HG03095 (cell line): ENCODE results near the gene LIN28A.
"Not testable (repeated sequence)": the region's sequence is repeated elsewhere in the genome, so short reads cannot be mapped to it uniquely, and the experiment has no call there.

Source experiments
- ATAC-seq: cut with Tn5 transposase; IDR thresholded peaks from one replicate; pipeline ENCODE4 v1.9.1; 2021; ENCODE audit warnings: moderate library complexity; ENCODE audit not compliant: unreplicated experiment

Gene LIN28A, protein sequence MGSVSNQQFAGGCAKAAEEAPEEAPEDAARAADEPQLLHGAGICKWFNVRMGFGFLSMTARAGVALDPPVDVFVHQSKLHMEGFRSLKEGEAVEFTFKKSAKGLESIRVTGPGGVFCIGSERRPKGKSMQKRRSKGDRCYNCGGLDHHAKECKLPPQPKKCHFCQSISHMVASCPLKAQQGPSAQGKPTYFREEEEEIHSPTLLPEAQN

DNA sequence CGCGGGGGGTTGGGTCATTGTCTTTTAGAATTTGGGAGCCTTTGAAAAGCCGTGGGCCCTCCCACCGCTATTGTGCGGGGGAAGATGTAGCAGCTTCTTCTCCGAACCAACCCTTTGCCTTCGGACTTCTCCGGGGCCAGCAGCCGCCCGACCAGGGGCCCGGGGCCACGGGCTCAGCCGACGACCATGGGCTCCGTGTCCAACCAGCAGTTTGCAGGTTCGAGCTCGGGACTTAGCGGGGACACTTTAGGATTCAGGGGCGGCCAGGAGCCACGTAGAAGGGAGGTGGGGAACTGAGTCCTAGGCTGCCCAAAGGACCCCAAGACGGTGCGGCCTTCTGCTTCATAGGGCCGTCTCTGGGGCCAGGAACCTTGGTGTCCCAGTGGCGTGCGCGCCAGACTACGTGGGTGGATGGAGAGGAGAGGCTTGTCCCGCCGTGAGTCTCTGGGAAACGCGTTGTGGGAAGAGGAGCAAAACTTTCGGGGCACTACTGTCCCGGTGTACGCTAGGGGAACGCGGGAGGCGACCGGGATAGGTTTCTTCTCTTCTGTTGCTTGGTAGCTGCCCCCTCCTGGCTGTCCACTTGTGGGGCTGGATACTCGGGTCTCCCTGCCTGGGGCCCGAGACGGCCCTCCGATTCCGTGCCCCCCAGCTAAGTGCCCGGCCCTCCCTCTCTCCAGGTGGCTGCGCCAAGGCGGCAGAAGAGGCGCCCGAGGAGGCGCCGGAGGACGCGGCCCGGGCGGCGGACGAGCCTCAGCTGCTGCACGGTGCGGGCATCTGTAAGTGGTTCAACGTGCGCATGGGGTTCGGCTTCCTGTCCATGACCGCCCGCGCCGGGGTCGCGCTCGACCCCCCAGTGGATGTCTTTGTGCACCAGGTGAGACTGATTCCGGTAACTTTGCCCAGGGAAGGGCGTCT lies at the start of gene LIN28A:
TSS of gene LIN28A (plus strand) at position 112 of the 918 bp plus-strand sequence. CDS start at position 187, 75 bp downstream.
- ATAC-seq, result no peak

DNA sequence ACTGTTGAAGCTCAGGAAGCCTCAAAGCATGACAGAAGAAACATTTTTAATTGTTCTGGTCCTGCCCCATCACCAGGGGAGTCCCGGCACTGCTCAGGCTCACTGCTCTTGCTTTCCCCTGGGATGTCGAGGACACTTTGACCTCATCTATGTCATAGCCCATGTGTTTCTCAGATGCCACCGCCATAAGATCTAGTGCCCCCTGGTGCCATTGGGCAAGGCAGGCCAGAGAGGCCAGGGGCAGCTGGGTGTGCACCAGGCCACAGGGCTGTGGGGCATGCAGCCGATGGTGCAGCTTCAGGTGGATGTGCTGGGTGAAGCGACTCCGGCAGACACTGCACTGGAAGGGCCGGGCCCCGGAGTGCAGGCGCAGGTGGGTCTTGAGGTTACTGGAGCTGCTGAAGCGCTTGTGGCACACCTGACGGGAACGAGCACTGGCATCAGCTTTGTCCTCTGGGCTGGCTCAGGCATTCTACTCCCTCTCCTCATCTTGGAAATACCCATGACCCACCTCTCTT lies 49.0 kb upstream of the LIN28A start:
- ATAC-seq, result no peak

DNA sequence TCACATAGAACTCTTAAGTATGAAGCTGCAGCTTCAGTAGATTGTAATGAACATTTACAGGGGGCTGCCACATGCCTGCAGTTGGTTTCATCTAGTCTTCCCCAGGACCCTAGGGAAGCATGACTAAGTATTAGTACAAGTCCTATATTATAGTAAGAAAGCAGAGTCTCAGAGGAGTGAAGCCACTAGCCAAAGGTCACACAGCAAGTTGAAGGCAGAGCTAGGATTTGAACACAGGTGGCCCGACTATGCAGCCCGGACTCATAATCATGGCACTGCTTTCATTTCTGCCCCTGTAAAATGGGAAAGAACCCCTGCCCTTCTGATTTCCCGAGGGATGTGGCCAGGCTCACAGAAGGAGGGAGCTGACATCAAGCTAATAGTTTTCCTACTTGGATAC lies 48.3 kb upstream of the LIN28A start:
- no peak for ATAC-seq

DNA sequence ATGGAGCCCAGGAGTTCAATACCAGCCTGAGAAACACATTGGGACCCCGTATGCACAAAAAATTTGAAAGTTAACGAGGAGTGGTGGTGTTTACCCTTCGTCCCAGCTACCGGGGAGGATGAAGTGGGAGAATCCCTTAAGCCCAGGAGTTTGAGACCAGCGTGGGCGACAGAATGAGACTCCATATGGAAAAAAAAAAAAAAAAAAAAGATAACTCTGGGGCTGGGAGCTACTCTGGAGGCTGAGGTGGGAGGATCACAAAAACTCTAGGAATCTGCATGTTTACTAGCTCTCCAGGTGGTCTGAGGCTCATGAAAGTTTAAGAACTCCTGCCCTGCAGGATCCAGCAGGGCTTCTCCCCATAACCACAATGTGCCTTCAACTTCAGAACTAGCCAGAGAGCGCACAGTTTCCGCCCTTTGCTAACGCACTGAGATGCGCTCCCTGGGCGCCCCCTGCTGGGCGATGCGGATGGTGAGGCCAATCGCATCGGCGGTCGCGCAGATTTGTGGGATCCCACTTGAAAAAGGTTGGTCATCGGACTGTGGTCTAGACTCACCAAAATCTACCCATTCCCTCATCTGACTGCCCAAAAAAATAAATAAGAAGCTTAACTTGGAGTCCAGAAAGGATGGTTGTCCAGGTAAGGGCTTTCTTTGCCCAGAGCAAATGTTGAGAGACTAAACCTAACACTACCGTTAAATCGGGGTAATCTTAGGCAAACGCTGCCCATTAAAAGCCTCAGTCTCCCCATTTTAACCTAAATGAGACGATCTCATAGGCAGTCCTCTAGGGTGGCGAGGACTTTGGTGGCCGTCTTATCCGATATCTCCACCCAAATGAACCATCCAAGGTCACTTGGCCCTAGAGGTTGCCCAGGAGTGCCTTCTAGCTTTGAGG lies 46.8 kb upstream of the LIN28A start:
- ATAC-seq, result no peak

DNA sequence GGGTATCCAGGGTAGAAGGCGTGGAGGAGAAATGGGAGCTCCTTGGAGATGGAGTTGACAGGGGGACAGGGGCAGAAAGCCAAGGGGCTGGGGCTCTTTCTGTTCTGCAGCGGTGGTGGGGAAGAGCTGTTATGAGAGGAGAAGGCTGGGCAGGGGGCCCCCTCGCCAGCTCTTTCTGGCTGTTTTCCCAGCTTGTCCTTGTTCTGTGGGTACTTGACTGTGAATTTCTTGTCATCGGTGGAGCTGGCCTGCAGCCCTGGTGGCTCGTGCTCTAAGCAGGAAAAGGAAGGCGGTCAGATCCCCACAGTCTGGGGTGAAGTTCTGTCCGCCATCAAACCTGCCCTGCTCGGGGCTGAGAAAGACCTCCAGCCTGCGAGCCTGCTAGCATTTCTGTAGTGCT lies 45.7 kb upstream of the LIN28A start:
- no peak for ATAC-seq

DNA sequence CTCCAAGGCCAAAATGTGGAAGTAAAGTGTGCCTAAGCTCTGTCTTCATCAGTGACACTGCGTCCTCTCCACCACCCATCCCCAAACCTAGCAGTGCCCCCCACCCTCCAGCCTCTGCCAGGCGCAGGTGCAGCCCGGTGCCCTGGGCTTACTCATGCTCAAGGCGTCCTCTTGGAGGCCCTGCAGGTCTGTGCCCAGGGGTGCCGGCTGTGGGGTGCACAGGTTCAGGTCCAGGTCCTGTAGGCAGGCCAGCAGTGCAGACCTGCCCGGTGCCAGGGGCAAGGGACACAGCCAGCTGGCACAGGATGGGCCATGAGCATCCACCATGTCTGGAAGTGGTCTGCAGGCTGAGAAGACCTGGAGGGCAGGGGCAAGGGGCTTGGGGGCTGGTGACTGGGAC lies 43.2 kb upstream of the LIN28A start:
- no peak for ATAC-seq

DNA sequence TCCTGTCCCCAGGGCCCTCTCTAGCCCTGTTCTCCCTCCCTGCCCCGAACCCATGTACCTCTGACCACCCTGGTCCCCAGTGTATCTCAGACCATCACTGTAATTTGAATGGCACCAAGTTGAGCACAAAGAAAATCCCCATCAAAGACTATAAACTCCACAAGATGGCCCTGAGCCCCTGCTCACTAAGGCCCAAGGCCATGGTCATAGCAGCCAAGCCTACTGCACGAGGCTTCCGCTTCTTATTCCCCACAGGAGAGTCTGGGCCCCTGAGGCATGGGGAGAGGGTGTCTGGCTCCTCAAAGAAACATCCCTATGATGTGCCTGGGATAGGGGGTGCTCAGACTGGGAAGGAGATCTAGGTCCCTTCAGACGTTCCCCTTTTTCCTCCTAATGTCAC lies 42.6 kb upstream of the LIN28A start:
- no peak for ATAC-seq

DNA sequence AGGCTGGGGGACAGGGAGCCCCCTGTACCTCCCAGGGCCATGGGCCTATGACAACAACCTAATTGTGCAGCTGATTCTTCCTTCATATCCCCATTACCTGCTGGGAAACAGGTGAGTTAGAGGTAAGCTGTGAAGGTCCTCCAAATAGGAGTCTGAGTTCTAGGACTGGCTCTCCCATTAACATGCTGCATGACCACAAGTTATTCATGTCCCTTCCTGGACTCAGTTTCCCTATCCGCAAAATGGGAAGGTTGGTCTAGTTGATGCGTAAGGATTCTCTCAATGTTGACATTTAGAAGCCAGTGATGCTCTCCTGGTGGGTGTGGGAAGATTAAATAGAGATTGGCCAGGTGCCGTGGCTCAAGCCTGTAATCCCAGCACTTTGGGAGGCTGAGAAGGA lies 42.1 kb upstream of the LIN28A start:
- no peak for ATAC-seq

DNA sequence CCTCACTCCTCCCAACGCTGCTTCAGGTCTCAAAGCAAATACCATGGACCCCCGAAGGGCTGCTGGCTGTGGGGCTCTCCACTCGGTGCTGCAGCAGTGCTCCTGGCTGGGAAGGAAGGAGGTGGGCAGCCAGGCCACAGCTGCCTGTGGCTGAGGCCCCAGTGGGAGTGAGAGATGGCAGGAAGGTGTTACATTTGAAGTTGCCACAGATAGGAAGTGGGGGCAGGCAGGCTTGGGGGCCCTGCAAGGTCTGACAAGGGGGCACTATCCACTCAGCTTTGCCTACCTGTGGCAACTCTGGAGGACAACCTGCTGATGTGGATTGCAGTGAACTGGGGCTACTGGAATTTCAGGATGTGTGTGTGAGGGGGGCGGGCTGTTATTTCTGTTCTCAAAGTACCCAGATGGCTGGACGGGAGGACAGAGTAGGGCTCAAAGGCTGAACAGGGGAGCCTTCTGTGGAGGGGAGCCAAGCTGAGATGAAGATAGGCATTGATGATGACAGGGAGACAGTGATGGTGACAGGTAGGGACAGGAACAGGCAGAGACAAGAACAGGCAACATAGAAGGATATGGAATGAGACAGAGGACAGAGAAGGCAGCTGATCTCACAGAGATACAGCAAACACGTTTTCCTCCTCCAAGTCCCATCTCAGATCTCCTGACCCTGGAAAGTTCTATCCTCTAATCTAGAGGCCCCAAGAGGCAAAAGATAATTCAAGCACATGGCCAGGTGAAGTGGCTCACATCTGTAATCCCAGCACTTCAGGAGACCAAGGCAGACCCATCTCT lies 39.8 kb upstream of the LIN28A start:
- no peak for ATAC-seq

DNA sequence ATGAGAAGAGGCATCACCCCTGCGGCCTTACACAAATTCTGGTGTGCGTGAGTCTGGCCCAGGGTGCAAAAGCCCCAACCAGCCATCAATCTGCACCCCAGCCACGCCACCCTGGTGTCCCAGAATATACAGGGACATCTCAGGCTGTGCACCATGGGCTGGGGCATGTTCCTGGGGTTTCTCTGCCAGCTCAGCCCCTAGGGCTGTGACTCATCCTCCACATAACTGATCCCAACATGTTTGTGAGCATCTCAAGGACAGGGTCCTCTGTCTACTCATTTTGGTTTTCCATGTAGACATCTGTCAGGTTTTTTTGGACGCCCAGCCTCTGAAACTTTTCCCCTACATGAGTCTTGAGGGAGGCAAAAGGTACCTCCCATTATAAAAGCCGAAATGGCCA lies 38.6 kb upstream of the LIN28A start:
- no peak for ATAC-seq

DNA sequence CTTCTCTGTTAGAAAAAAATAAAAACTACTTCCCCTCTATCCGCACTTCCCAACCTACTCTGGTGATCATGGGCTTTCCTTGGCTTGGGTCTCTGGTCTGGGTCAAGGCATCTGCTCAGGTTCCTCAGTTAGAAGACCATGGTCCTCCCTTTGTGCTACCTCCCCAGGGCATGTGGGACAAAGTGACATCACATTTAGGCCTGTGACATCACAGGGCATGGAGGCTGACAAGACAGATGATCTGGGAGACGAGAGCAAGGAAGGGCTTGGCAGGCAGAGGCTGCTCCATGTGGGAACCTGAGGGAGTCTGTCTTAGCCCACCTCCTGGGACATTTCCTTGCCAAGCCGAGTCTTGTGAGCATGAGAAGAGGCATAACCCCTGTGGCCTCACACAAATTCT lies 38.0 kb upstream of the LIN28A start, which contains the start of gene ZNF683:
TSS of gene ZNF683 (minus strand) at position 140 of the 400 bp plus-strand sequence. CDS start 4,179 bp downstream, outside the sequence.
- not testable (repeated sequence) for ATAC-seq

DNA sequence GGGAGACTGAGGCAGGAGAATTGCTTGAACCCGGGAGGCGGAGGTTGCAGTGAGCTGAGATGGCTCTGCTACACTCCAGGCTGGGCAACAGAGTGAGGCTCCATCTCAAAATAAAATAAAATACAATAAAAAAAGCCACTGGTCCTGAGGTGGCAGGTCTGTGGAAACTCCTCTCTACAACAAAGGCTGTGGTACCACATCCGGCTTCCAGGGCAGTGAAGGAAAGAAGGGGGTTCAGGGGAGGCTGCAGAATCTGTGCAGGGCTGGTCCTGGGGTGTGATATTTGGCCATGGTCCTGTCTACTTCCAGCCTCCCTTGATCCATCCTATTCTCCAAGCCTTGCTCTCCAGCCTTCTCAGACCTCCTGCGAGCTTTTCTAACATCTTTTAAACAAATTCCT lies 37.3 kb upstream of the LIN28A start:
- ATAC-seq, result no peak

DNA sequence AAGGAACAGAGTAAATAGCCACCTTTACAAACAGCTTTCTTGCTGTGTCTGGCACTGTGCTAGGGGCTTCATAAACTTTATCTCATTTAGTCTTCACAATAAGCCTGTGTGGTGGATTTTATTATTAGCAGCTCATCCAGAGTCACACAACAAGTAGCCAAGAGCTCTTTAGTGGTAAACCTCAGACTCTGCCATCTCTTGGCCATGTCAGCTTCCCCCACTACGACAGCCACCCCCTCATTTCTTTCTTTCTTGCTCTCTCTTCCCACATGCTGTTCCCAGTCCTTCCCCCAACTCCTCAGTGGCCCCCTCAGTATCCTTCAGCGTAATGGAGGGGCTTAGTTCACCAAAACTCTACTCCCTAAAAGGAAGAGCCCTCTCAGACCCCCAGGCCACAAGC lies 36.8 kb upstream of the LIN28A start:
- no peak for ATAC-seq

DNA sequence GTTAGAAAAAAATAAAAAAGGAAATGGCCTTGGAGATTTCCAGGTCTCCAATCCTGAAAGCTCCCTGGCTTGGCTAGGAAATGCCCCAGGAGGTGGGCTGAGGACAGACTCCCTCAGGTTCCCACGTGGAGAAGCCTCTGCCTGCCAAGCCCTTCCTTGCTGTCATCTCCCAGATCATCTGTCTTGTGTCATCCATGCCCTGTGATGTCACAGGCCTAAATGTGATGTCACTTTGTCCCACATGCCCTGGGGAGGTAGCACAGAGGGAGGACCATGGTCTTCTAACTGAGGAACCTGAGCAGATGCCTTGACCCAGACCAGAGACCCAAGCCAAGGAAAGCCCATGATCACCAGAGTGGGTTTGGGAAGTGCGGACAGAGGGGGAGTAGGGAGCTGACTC lies 36.3 kb upstream of the LIN28A start:
- ATAC-seq, result not testable (repeated sequence)

DNA sequence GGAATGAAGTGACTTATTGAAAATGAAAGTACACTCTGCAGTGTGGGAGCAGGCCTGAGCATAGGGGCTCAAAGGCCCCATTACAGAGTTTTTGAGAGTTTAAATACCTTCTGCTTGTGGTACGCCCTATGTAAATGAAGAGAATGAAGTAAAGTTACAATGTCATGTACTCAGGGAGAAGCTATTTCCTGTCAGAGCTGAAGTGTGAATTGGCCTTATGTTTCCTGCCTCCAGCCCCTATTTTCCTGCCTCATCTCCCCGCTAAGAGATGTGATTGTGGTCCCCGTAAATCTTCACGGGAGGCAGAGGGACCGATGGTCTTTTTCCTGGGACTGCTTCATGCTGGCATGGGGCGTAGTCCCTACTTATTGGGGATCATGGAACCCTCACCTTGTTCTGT lies 35.5 kb upstream of the LIN28A start:
- ATAC-seq, result no peak

DNA sequence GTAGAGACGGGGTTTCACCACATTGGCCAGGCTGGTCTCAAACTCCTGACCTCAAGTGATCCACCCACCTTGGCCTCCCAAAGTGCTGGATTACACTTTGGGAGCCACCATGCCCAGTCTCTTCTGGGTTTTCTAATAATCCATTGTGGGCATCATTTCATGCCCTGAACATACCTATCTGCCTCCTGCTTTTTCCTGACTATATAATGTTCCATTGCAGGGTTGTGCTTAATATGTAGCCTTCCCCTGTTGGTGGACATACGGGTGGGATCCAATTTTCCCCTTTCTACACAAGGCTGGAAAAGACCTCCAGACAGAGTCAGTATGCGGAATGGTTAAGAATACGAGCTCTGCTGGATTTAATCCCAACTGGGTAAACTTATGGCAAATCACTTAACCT lies 34.6 kb upstream of the LIN28A start:
- ATAC-seq, result no peak

DNA sequence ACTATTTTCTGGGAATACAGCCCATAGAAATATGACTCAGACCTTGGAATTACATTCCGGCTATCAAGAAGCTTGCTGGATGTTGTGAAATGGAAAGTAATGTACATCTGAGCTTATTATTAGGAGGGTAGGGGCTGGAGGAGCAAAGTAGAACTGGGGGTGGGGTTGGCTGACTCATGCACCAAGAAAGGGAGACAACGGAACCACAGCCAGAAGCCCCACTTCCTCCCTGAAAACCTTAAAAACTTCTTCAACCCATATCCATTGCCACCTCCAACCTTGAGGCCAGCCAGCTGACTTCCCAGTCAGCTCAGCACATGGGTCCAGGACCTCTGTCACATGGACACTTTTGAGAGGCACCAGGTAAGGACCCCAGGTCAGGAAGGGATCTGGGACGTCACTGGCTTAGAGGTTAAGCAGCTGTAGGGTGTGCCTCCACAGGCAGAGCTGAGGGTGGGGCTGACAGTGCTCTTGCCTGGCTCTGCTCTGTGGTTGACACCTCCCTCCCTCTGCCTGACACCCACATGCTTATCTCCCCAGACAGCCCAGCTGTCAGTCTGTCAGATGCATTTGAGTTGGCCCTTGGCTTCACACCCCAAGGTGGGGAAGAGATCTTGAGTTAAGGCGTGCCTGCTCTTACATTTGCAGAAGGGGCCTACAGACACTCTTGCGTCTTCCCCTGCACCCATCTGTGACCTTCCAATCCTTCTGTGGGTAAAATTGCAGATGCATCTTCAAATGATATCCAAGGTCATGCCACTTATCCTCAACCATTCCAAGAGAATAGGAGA lies 32.3 kb upstream of the LIN28A start:
- ATAC-seq, result peak; percentile 59

DNA sequence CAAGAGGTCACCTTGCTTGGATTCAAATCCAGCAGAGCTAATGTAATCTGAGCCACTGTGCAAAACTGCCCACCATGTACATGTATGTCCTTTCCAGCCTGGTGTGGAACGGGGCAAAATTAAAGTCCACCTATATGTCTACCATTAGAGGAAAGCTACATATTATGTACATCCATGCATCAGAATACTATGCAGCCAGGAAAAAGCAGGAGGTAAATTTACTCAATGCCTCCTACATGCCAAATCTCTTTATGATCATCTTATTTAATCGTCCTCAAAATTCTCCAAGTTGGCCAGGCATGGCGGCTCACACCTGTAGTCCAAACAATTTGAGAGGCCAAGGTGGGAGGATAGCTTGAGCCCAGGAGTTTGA lies 31.8 kb upstream of the LIN28A start:
- ATAC-seq, result no peak

DNA sequence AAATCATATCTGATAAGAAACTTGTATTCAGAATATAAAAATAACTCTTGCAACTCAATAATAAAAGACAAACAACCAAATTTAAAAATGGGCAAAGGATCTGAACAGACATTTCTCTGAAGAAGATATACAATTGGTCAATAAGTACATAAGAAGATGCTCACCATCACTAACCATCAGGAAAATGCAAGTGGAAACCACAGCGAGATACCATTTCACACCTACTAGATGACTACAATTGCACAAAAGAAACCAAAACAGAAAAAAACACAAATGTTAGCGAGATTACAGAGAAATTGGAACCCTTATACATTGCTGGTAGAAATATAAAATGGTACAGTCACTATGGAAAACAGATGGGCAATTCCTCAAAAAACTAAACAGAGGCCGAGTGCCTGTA lies 26.5 kb upstream of the LIN28A start:
- ATAC-seq, result no peak
